Endothelial cell of umbilical vein (primary cell): ENCODE data around the gene NFX1. TPM values are rescaled to one million over a fixed set of nuclear protein-coding genes. Genes with fewer than 3 reads are reported as not detected.
"Not testable (repeated sequence)": the region's sequence is repeated elsewhere in the genome, so short reads cannot be mapped to it uniquely, and the experiment has no call there.

ENCODE experiments used
- BruUV-seq: library from RNA; stranded (reverse); fragments of 400-500 nt; replicated peaks from 2 replicates; lab custom pipeline; 2021; lab: Mats Ljungman, UMichigan
- CTCF ChIA-PET: fragments of 300-600, 350-600 bp; sonication (Branson Sonifier 250); formaldehyde crosslinking; loops from one replicate; lab custom pipeline; 2021; ENCODE audit warnings: antibody characterized with exemption, inconsistent platforms; lab: Charles Lee
- POLR2A ChIA-PET: fragments of 300-600, 350-600 bp; sonication (Branson Sonifier 250); formaldehyde crosslinking; loops from one replicate; lab custom pipeline; 2021; ENCODE audit warnings: antibody characterized with exemption, inconsistent platforms; lab: Charles Lee
- DNase-seq: peaks from one replicate; pipeline ENCODE4 v3.0.0-alpha.2; 2011; ENCODE audit warnings: low read depth, low spot score
- FAIRE-seq: peaks from 2 replicates; lab custom pipeline; 2011; peaks lifted over from hg19 to GRCh38; lab: Jason Lieb, UNC
- H2AFZ ChIP-seq: 2 replicates; pipeline ENCODE4 v1.6.0; 2012; ENCODE audit warnings: low read depth, low read length, control low read depth, inconsistent platforms
- H3K27ac ChIP-seq: 2 replicates; pipeline ENCODE4 v1.5.1; 2011; ENCODE audit warnings: low read depth, mild to moderate bottlenecking, control low read depth, low read length, moderate library complexity; ENCODE audit not compliant: insufficient read depth
- H3K27me3 ChIP-seq, 2 experiments: 2 replicates each; pipeline versions ENCODE4 v1.6.0 to v1.6.1; 2011; ENCODE audit warnings: low read length in 2 of 2, mixed read lengths in 1 of 2; ENCODE audit not compliant: control insufficient read depth in 2 of 2, insufficient read depth in 2 of 2
- H3K36me3 ChIP-seq, 2 experiments: 2 replicates in 1 of 2; 3 replicates in 1 of 2; pipeline ENCODE4 v1.5.1; 2011; ENCODE audit warnings: low read length in 2 of 2, mild to moderate bottlenecking in 1 of 2, moderate library complexity in 1 of 2; ENCODE audit not compliant: control insufficient read depth in 2 of 2, insufficient read depth in 2 of 2; ENCODE audit errors: extremely low read depth in 1 of 2
- H3K4me1 ChIP-seq: 3 replicates; pipeline ENCODE4 v1.5.1; 2011; ENCODE audit warnings: mild to moderate bottlenecking, low read length; ENCODE audit not compliant: control insufficient read depth, insufficient read depth; ENCODE audit errors: extremely low read depth
- H3K4me2 ChIP-seq: 2 replicates; pipeline ENCODE4 v1.6.1; 2011; ENCODE audit warnings: low read length, control low read depth, mixed read lengths; ENCODE audit not compliant: insufficient read depth
- H3K4me3 ChIP-seq, 3 experiments: fragments of 200-600 bp in 1 of 3; sonication (generic), shearing (Covaris generic) in 1 of 3; replicated peaks in 1 of 3; 2 replicates each; pipeline ENCODE4 v1.5.1; 2011 to 2016; ENCODE audit warnings: control low read depth in 3 of 3, low read length in 3 of 3, mild to moderate bottlenecking in 2 of 3, inconsistent platforms in 1 of 3, low read depth in 1 of 3, moderate library complexity in 1 of 3; ENCODE audit not compliant: insufficient read depth in 1 of 3
- H3K79me2 ChIP-seq: 2 replicates; pipeline ENCODE4 v1.6.0; 2012; ENCODE audit warnings: low read length, inconsistent platforms; ENCODE audit not compliant: control insufficient read depth, insufficient read depth
- H3K9ac ChIP-seq: replicated peaks from 2 replicates; pipeline ENCODE3; 2011; ENCODE audit warnings: low read length, control low read depth; ENCODE audit not compliant: insufficient read depth; ENCODE audit errors: extremely low read depth
- H3K9me1 ChIP-seq: replicated peaks from 3 replicates; pipeline ENCODE4 v1.6.0; 2011; ENCODE audit warnings: mild to moderate bottlenecking, low read length; ENCODE audit not compliant: control insufficient read depth, insufficient read depth; ENCODE audit errors: extremely low read depth
- H3K9me3 ChIP-seq: replicated peaks from 2 replicates; pipeline ENCODE4 v1.5.1; 2012; ENCODE audit warnings: low read length, inconsistent platforms; ENCODE audit not compliant: control insufficient read depth, insufficient read depth
- H4K20me1 ChIP-seq: replicated peaks from 2 replicates; pipeline ENCODE3; 2011; ENCODE audit warnings: mild to moderate bottlenecking, low read length; ENCODE audit not compliant: control insufficient read depth, insufficient read depth; ENCODE audit errors: extremely low read depth
- FOS ChIP-seq: IDR thresholded peaks from 2 replicates; pipeline ENCODE4 v1.6.1; 2011; ENCODE audit warnings: mild to moderate bottlenecking, low read length, moderate library complexity, borderline replicate concordance; ENCODE audit not compliant: insufficient read depth
- JUN ChIP-seq: IDR thresholded peaks from 2 replicates; pipeline ENCODE4 v1.6.1; 2011; ENCODE audit warnings: borderline replicate concordance, low read depth; ENCODE audit not compliant: insufficient read length, insufficient read depth
- POLR2AphosphoS5 ChIP-seq: IDR thresholded peaks from 2 replicates; pipeline ENCODE4 v1.6.1; 2012; ENCODE audit warnings: low read depth, mild to moderate bottlenecking, control low read depth, low read length, moderate library complexity; ENCODE audit not compliant: insufficient read depth
- dilution Hi-C: fragments of 300-500 bp; cut with MboI; formaldehyde crosslinking; loops from one replicate; pipeline ENCODE4 v1.15.0; 2019; ENCODE audit warnings: low sequenced_read_pairs; ENCODE audit not compliant: extremely low pct_ligation_motif_present
- intact Hi-C: fragments of 100-400 bp; cut with micrococcal nuclease; formaldehyde crosslinking; loops from one replicate; pipeline ENCODE4 v1.10.0; 2022
- polyA plus RNA-seq, 4 experiments: library from polyadenylated mRNA; depleted of rRNA in 3 of 4; stranded (reverse) in 3 of 4; unstranded in 1 of 4; fragments of >200 nt; gene quantifications; 2 replicates each; pipeline versions ENCODE4 v1.2.1 to v1.2.3, GENCODE V29; 2011 to 2012; ENCODE audit warnings: missing spikeins in 1 of 4
- total RNA-seq: library from RNA; stranded (reverse); gene quantifications from 2 replicates; pipeline ENCODE4 v1.2.3, GENCODE V29; 2021

Gene NFX1
- total and polyA plus RNA-seq, 2 donors (not counting 3 experiments of a cell fraction or from before 2014, with no cell fraction given), result 19.3 to 21.7 TPM

DNA sequence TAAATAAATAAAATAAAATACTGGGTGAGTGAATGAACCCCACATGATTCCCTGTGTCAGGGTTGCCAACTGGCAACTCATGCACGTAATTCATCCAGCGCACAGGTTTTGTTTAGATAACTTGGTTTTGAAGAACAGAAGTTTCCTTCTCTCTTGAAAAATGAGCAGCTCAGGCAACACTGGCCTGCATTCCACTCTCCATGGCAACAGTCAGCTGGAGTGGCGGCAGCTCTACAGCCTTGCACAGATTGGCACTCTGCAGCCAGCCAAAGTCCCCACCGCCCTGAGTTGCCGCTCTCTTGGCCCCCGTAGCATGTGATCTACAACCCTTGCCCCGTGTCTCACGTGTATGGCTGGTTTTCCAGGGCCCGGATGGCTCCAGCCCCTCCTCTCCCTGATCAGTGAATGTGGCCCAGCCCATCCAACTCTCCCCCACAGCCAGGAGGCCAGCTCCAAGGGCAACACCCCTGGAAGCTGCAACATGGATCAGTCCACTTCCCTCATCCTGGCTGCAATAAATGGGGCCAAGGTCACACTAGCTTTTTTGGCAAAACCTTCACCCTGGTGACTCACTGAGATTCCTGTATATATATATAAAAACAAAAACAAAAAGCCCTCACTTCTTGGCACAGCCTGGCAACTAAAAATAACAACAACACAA lies 100.9 kb downstream of the NFX1 start:
- CTCF ChIA-PET, result interaction anchor here (1.3 to 3.2 kb wide), 6 partner anchors 12 to 104 kb away, joined by 4 to 23 read pairs (median 8); no protein-coding TSS in a partner anchor
- peak overlapping the region; percentile 20 for H2AFZ ChIP-seq

DNA sequence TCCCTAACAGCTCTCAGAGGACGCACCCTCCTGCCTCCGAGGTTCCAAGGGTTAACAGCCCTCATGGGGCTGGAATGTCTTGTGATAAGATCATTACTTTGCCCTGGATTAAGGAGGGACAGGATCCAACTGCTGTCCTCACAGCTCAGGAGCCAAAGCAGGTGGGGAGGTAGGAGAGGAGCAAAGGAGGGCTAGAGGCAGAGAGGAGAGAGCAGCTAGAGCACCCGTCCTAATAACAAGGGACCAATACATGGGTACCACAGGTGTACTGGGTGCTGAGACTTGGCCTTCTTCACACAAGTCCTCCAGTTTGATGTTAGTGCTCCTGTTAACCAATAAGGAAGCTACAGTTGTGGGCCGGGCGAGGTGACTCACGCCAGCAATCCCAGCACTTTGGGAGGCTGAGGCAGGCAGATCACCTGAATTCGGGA lies 102.3 kb downstream of the NFX1 start:
- POLR2A ChIA-PET, BruUV-seq, H3K9ac ChIP-seq, intact Hi-C loops, H3K36me3 ChIP-seq, H3K4me3 ChIP-seq, H3K27ac ChIP-seq, H3K27me3 ChIP-seq, dilution Hi-C loops, H4K20me1 ChIP-seq, H2AFZ ChIP-seq, H3K9me1 ChIP-seq, DNase-seq, FAIRE-seq, H3K9me3 ChIP-seq, H3K4me1 ChIP-seq, H3K4me2 ChIP-seq, H3K79me2 ChIP-seq: not testable (repeated sequence)
- CTCF ChIA-PET, result interaction anchor here (1.6 to 3.2 kb wide), 4 partner anchors 18 to 106 kb away, joined by 4 to 23 read pairs (median 10); no protein-coding TSS in a partner anchor

More for the DNA sequence above, 100.9 kb downstream of the NFX1 start:
- intact Hi-C loops, result loop anchor here (1.0 kb wide), 4 partner anchors 12 to 101 kb away; partner anchors contain the start of gene NFX1
- H3K4me1 ChIP-seq, H3K27me3 ChIP-seq, H3K9ac ChIP-seq, H3K4me2 ChIP-seq, H3K4me3 ChIP-seq, H3K79me2 ChIP-seq, H3K36me3 ChIP-seq, H4K20me1 ChIP-seq, BruUV-seq, H3K9me1 ChIP-seq, H3K9me3 ChIP-seq, dilution Hi-C loops: not testable (repeated sequence)
- H3K27ac ChIP-seq, result peak overlapping the region; percentile 78
- FAIRE-seq (peak; percentile 95), DNase-seq (peak; percentile 97)
- POLR2A ChIA-PET, result interaction anchor here (1.2 to 1.4 kb wide), 2 partner anchors 62 to 101 kb away, joined by 3 to 10 read pairs; partner anchors contain the start of gene NFX1
- peak; percentile 60 for TF ChIP-seq FOS
- peak; percentile 17 for TF ChIP-seq POLR2AphosphoS5
- TF ChIP-seq JUN, result peak; percentile 62
